ENCODE measurements around the gene ERC1. TPM values are rescaled to one million over a fixed set of nuclear protein-coding genes. Genes with fewer than 3 reads are reported as not detected.

ERC1 gene
- total RNA-seq, 4 donors from 2014 or later = 28.9 to 106 (median 43.6) TPM

GRCh38 chr12:1034751-1035457 lies 43.9 kb downstream of the ERC1 start:
- Histone ChIP-seq H3K27ac (no peak overlapping the region), H3K4me1 (no peaks in the 10 kb centered on the region), H3K36me3 (no peaks in the 10 kb centered on the region), H3K4me3 (no peak overlapping the region), H3K27me3 (no peaks in the 10 kb centered on the region), H3K9me3 (no peaks in the 10 kb centered on the region)
- intact Hi-C loops (cut with DNase I; ENCODE audit: low total_unique reads) = no loop called here
- no peak for DNase-seq
- TF ChIP-seq CTCF (IDR thresholded peaks at IDR 0.05) = no peak
- no peak for TF ChIP-seq POLR2A (IDR thresholded peaks at IDR 0.05)

GRCh38 chr12:1041478-1041877 lies 50.5 kb downstream of the ERC1 start:
- DNase-seq = no peak
- H3K36me3 ChIP-seq = no peaks in the 10 kb centered on the region
- TF ChIP-seq CTCF (IDR thresholded peaks at IDR 0.05) (no peak), POLR2A (IDR thresholded peaks at IDR 0.05) (no peak)
- no peaks in the 10 kb centered on the region for H3K9me3 ChIP-seq
- intact Hi-C loops (cut with DNase I; ENCODE audit: low total_unique reads) = no loop called here
- no peaks in the 10 kb centered on the region for H3K27me3 ChIP-seq
- no peak overlapping the region for H3K27ac ChIP-seq
- H3K4me3 ChIP-seq = no peak overlapping the region
- H3K4me1 ChIP-seq = no peaks in the 10 kb centered on the region

- Histone ChIP-seq H3K4me3 (no peak overlapping the region), H3K27me3 (no peaks in the 10 kb centered on the region), H3K9me3 (no peaks in the 10 kb centered on the region), H3K4me1 (no peaks in the 10 kb centered on the region), H3K36me3 (no peaks in the 10 kb centered on the region), H3K27ac (no peak overlapping the region)
- TF ChIP-seq CTCF (IDR thresholded peaks at IDR 0.05) = no peak
- TF ChIP-seq POLR2A (IDR thresholded peaks at IDR 0.05) = no peak
- intact Hi-C loops (cut with DNase I; ENCODE audit: low total_unique reads) = no loop called here
- no peak for DNase-seq
These were observed 53.2 kb downstream of the ERC1 start for GRCh38 chr12:1044199-1044598.

GRCh38 chr12:1044696-1045095 lies 53.7 kb downstream of the ERC1 start:
- TF ChIP-seq CTCF (IDR thresholded peaks at IDR 0.05) (no peak), POLR2A (IDR thresholded peaks at IDR 0.05) (no peak)
- no peaks in the 10 kb centered on the region for H3K36me3 ChIP-seq
- H3K27ac ChIP-seq = no peak overlapping the region
- intact Hi-C loops (cut with DNase I; ENCODE audit: low total_unique reads) = no loop called here
- no peak overlapping the region for H3K4me3 ChIP-seq
- no peaks in the 10 kb centered on the region for H3K9me3 ChIP-seq
- DNase-seq = no peak
- no peaks in the 10 kb centered on the region for H3K4me1 ChIP-seq
- no peaks in the 10 kb centered on the region for H3K27me3 ChIP-seq

- Histone ChIP-seq H3K27ac (no peak overlapping the region), H3K36me3 (no peaks in the 10 kb centered on the region), H3K27me3 (no peaks in the 10 kb centered on the region), H3K4me3 (no peak overlapping the region), H3K9me3 (no peaks in the 10 kb centered on the region), H3K4me1 (no peaks in the 10 kb centered on the region)
- DNase-seq = no peak
- intact Hi-C loops (cut with DNase I; ENCODE audit: low total_unique reads) = no loop called here
- TF ChIP-seq POLR2A (IDR thresholded peaks at IDR 0.05) = no peak
These were observed 55.7 kb downstream of the ERC1 start for GRCh38 chr12:1046727-1047126.

Measured in uterus (tissue), 4 donors.